HUES6 (cell line): ENCODE measurements around the gene EHD4.

Experiments used
- H3K27ac ChIP-seq: 2 replicates; pipeline ENCODE4 v1.7.0; 2013; ENCODE audit warnings: low read depth, mild to moderate bottlenecking, low read length, inconsistent platforms
- H3K27me3 ChIP-seq: 2 replicates; pipeline ENCODE4 v1.6.1; 2013; ENCODE audit warnings: low read length; ENCODE audit not compliant: control insufficient read depth, insufficient read depth
- H3K36me3 ChIP-seq: 2 replicates; pipeline ENCODE4 v1.6.1; 2013; ENCODE audit warnings: low read length; ENCODE audit not compliant: control insufficient read depth, insufficient read depth
- H3K4me1 ChIP-seq: 2 replicates; pipeline ENCODE4 v1.6.1; 2013; ENCODE audit warnings: low read length; ENCODE audit not compliant: control insufficient read depth, insufficient read depth
- H3K4me3 ChIP-seq: 2 replicates; pipeline ENCODE4 v1.5.1; 2013; ENCODE audit warnings: low read depth, low read length
- H3K9ac ChIP-seq: one replicate; pipeline ENCODE4 v1.6.1; 2013; ENCODE audit warnings: mild to moderate bottlenecking, low read length
- H3K9me3 ChIP-seq: 2 replicates; pipeline ENCODE4 v1.6.1; 2013; ENCODE audit warnings: low read depth, low read length; ENCODE audit not compliant: control insufficient read depth, insufficient read depth

EHD4 gene

GRCh38 chr15:41900526-41901380 lies 71.6 kb downstream of the EHD4 start:
- Histone ChIP-seq H3K4me1 (peaks cover 7% of the 10 kb centered on the region; the same call in 1 of the 2 replicates), H3K4me3 (no peak overlapping the region), H3K9me3 (no peaks in the 10 kb centered on the region), H3K36me3 (peaks cover 25% of the 10 kb centered on the region), H3K27ac (no peak overlapping the region), H3K9ac (no peak overlapping the region), H3K27me3 (no peaks in the 10 kb centered on the region)

- Histone ChIP-seq H3K4me3 (no peak overlapping the region), H3K36me3 (peaks cover 25% of the 10 kb centered on the region), H3K27ac (no peak overlapping the region), H3K9me3 (no peaks in the 10 kb centered on the region), H3K4me1 (peaks cover 12% of the 10 kb centered on the region; the same call in 1 of the 2 replicates), H3K27me3 (no peaks in the 10 kb centered on the region), H3K9ac (no peak overlapping the region)
Measured at GRCh38 chr15:41899854-41900442, 72.4 kb downstream of the EHD4 start.

- no peak overlapping the region for H3K9ac ChIP-seq
Measured at GRCh38 chr15:41897363-41897799, 75.0 kb downstream of the EHD4 start.

GRCh38 chr15:41896566-41896965 lies 75.8 kb downstream of the EHD4 start:
- no peak overlapping the region for H3K9ac ChIP-seq
- peaks cover 19% of the 10 kb centered on the region for H3K36me3 ChIP-seq
- H3K9me3 ChIP-seq = no peaks in the 10 kb centered on the region
- no peaks in the 10 kb centered on the region for H3K27me3 ChIP-seq
- no peak overlapping the region for H3K27ac ChIP-seq
- H3K4me3 ChIP-seq = no peak overlapping the region
- H3K4me1 ChIP-seq = peaks cover 16% of the 10 kb centered on the region; the same call in 1 of the 2 replicates

More at GRCh38 chr15:41897363-41897799, 75.0 kb downstream of the EHD4 start:
- no peak overlapping the region for H3K27ac ChIP-seq
- no peak overlapping the region for H3K4me3 ChIP-seq
- H3K36me3 ChIP-seq = peaks cover 25% of the 10 kb centered on the region
- H3K4me1 ChIP-seq = peaks cover 16% of the 10 kb centered on the region; the same call in 1 of the 2 replicates
- no peaks in the 10 kb centered on the region for H3K9me3 ChIP-seq
- no peaks in the 10 kb centered on the region for H3K27me3 ChIP-seq

- Histone ChIP-seq H3K4me1 (peaks cover 21% of the 10 kb centered on the region; the same call in 1 of the 2 replicates), H3K4me3 (no peak overlapping the region), H3K9me3 (no peaks in the 10 kb centered on the region), H3K9ac (no peak overlapping the region), H3K27ac (no peak overlapping the region), H3K36me3 (peaks cover 16% of the 10 kb centered on the region), H3K27me3 (no peaks in the 10 kb centered on the region)
Measured at GRCh38 chr15:41895957-41896356, 76.4 kb downstream of the EHD4 start.

- peaks cover 11% of the 10 kb centered on the region for H3K36me3 ChIP-seq
- H3K9ac ChIP-seq = no peak overlapping the region
- no peaks in the 10 kb centered on the region for H3K27me3 ChIP-seq
- H3K4me1 ChIP-seq = peaks cover 25% of the 10 kb centered on the region; the same call in 1 of the 2 replicates
- H3K4me3 ChIP-seq = no peak overlapping the region
- H3K27ac ChIP-seq = no peak overlapping the region
- H3K9me3 ChIP-seq = no peaks in the 10 kb centered on the region
Measured at GRCh38 chr15:41895491-41895890, 76.9 kb downstream of the EHD4 start.

GRCh38 chr15:41894791-41895463 lies 77.4 kb downstream of the EHD4 start:
- peaks cover 8% of the 10 kb centered on the region for H3K36me3 ChIP-seq
- H3K9ac ChIP-seq = no peak overlapping the region
- no peak overlapping the region for H3K4me3 ChIP-seq
- H3K27me3 ChIP-seq = no peaks in the 10 kb centered on the region
- no peaks in the 10 kb centered on the region for H3K9me3 ChIP-seq
- H3K27ac ChIP-seq = no peak overlapping the region
- peaks cover 25% of the 10 kb centered on the region; the same call in 1 of the 2 replicates for H3K4me1 ChIP-seq

- no peak overlapping the region for H3K27ac ChIP-seq
- H3K36me3 ChIP-seq = peaks cover 8% of the 10 kb centered on the region
- H3K27me3 ChIP-seq = no peaks in the 10 kb centered on the region
- H3K4me1 ChIP-seq = peaks cover 25% of the 10 kb centered on the region; the same call in 1 of the 2 replicates
- no peaks in the 10 kb centered on the region for H3K9me3 ChIP-seq
- no peak overlapping the region for H3K9ac ChIP-seq
- no peak overlapping the region for H3K4me3 ChIP-seq
Measured at GRCh38 chr15:41894251-41894790, 78.0 kb downstream of the EHD4 start.

- Histone ChIP-seq H3K9me3 (no peaks in the 10 kb centered on the region), H3K4me3 (no peak within 1 kb of the TSS), H3K27ac (no peak within 1 kb of the TSS), H3K27me3 (no peaks in the 10 kb centered on the region), H3K4me1 (peaks cover 25% of the 10 kb centered on the region; the same call in 1 of the 2 replicates), H3K36me3 (0 out of 2 replicates have a peak, but pooled peaks cover 2% of the 10 kb centered on the region), H3K9ac (no peak within 1 kb of the TSS)
Measured at GRCh38 chr15:41893422-41894250, 78.7 kb downstream of the EHD4 start, which contains the start of gene SPTBN5. Gene SPTBN5 (minus strand): TSS chr15:41894053. CDS start chr15:41893497, 556 bp downstream.
